WERI-Rb-1 (cell line): ENCODE results near the gene SFXN2.

Experiments used
- DNase-seq: peaks from one replicate; pipeline ENCODE4 v3.0.0-alpha.2; 2020
- H3K27ac ChIP-seq: fragments of 250-450 bp; sonication (Bioruptor Pico); 2 replicates; pipeline ENCODE4 v1.5.1; 2020; ENCODE audit warnings: mild to moderate bottlenecking, moderate library complexity
- H3K27me3 ChIP-seq: fragments of 250-450 bp; sonication (Bioruptor Pico); 2 replicates; pipeline ENCODE4 v1.5.1; 2021; ENCODE audit warnings: mild to moderate bottlenecking, low read depth, moderate library complexity; ENCODE audit not compliant: insufficient read depth, severe bottlenecking
- H3K36me3 ChIP-seq: fragments of 250-450 bp; sonication (Bioruptor Pico); 2 replicates; pipeline ENCODE4 v1.5.1; 2020; ENCODE audit warnings: mild to moderate bottlenecking, moderate library complexity
- H3K4me3 ChIP-seq: 2 replicates; pipeline ENCODE4 v1.5.1; 2011; ENCODE audit warnings: low read depth, mild to moderate bottlenecking, control low read depth, low read length
- H3K9me3 ChIP-seq: fragments of 250-450 bp; sonication (Bioruptor Pico); 2 replicates; pipeline ENCODE4 v1.5.1; 2021; ENCODE audit warnings: mild to moderate bottlenecking, moderate library complexity; ENCODE audit not compliant: severe bottlenecking
- CTCF ChIP-seq: IDR thresholded peaks from 2 replicates; pipeline ENCODE4 v1.5.1; 2011; ENCODE audit warnings: low read depth, mild to moderate bottlenecking, control low read depth, inconsistent platforms, low read length

Gene SFXN2

GRCh38 chr10:102720775-102721301 is 6.4 kb downstream of the SFXN2 start:
- Histone ChIP-seq H3K4me3 (no peak overlapping the region), H3K27me3 (no peaks in the 10 kb centered on the region), H3K27ac (peak overlapping the region; percentile 34), H3K9me3 (no peaks in the 10 kb centered on the region), H3K36me3 (peaks cover 46% of the 10 kb centered on the region)
- TF ChIP-seq CTCF, result no peak
- no peak for DNase-seq

GRCh38 chr10:102721954-102722353 is 7.5 kb downstream of the SFXN2 start:
- Histone ChIP-seq H3K4me3 (no peak overlapping the region), H3K27ac (no peak overlapping the region)

GRCh38 chr10:102723989-102724388 is 9.6 kb downstream of the SFXN2 start:
- H3K36me3 ChIP-seq, result peaks cover 68% of the 10 kb centered on the region
- H3K27ac ChIP-seq, result no peak overlapping the region
- TF ChIP-seq CTCF, result no peak

More at GRCh38 chr10:102721954-102722353, 7.5 kb downstream of the SFXN2 start:
- no peaks in the 10 kb centered on the region for H3K9me3 ChIP-seq
- TF ChIP-seq CTCF, result no peak
- H3K27me3 ChIP-seq, result no peaks in the 10 kb centered on the region
- peaks cover 57% of the 10 kb centered on the region for H3K36me3 ChIP-seq
- no peak for DNase-seq

GRCh38 chr10:102726274-102726673 is 11.8 kb downstream of the SFXN2 start:
- Histone ChIP-seq H3K27me3 (no peaks in the 10 kb centered on the region), H3K27ac (no peak overlapping the region), H3K9me3 (no peaks in the 10 kb centered on the region), H3K36me3 (peaks cover 78% of the 10 kb centered on the region), H3K4me3 (no peak overlapping the region)
- no peak for DNase-seq
- TF ChIP-seq CTCF, result no peak

More at GRCh38 chr10:102723989-102724388, 9.6 kb downstream of the SFXN2 start:
- Histone ChIP-seq H3K4me3 (no peak overlapping the region), H3K27me3 (no peaks in the 10 kb centered on the region), H3K9me3 (no peaks in the 10 kb centered on the region)
- no peak for DNase-seq

GRCh38 chr10:102727037-102727818 is 12.8 kb downstream of the SFXN2 start:
- Histone ChIP-seq H3K36me3 (peaks cover 81% of the 10 kb centered on the region), H3K27me3 (no peaks in the 10 kb centered on the region), H3K27ac (no peak overlapping the region), H3K4me3 (no peak overlapping the region), H3K9me3 (no peaks in the 10 kb centered on the region)
- TF ChIP-seq CTCF, result no peak
- no peak for DNase-seq
